GM18907 (cell line): Measurements from ENCODE around the gene TOX2.

Experiments used
- ATAC-seq: cut with Tn5 transposase; IDR thresholded peaks from one replicate; pipeline ENCODE4 v1.9.1; 2021; ENCODE audit warnings: mild to moderate bottlenecking, moderate library complexity; ENCODE audit not compliant: unreplicated experiment

Gene TOX2

DNA sequence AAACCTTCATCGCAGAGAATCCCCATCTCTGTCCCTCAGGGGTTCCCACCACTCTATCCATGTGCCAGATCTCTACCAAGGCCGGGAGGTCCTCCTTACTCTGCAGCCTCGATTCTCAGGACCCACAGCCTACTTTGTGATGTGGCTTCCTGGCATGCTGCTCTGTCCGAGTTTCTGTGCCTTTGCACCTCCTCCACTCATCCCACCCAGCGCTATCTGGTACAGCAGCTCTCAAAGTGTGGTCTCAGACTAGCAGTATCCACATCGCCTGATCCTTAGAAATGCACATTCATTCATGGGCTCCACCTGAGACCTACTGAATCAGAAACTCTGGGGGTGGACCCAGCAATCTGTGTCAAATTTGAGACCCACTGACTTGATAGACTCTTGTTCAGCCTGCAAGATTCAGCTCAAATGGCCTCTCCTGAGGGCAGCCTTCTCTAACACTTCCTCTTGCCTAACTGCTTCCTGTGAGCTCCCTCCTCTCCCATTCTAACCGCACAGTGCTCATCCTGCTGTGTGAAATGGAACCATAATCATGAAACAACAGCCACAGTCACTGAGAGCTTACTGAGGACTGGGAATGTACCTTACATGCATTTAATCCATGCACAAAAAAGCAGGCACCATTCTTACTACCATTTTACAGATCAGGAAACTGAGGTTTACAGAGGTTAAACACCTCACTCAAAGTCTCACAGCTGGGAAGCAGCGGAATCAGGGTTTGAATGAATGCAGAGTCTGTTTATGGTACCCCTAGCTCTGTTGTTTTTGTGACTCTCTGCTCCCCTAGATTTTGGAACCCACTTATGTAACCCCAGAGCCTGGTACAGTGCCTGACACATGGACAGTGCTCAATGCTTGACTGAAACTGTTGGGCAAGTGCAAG, 202.9 kb downstream of the TOX2 start:
- ATAC-seq = no peak

GRCh38 chr20:44118185-44119033, 203.8 kb downstream of the TOX2 start:
- no peak for ATAC-seq
